GM23338 (cell line): ENCODE data around the gene SCFD2. TPM values are rescaled to one million over a fixed set of nuclear protein-coding genes. Genes with fewer than 3 reads are reported as not detected.

Experiments
- ATAC-seq: fragments of 200-7000 bp; cut with Tn5 transposase; 3 replicates; pipeline ENCODE4 v1.9.1; 2020
- DNase-seq: peaks from one replicate; pipeline ENCODE4 v3.0.0-alpha.2; 2015; ENCODE audit warnings: low spot score
- H2AFZ ChIP-seq: fragments of 200-600 bp; sonication (generic); 2 replicates; pipeline ENCODE4 v1.8.0; 2016; ENCODE audit warnings: antibody characterized with exemption, mild to moderate bottlenecking, moderate library complexity
- H3F3A ChIP-seq: fragments of 200-600 bp; sonication (generic); replicated peaks from 2 replicates; pipeline ENCODE4 v1.8.0; 2017; ENCODE audit warnings: antibody characterized with exemption, mixed run types, low read depth
- H3K27ac ChIP-seq: fragments of 200-600 bp; sonication (generic); 2 replicates; pipeline ENCODE4 v1.6.1; 2016; ENCODE audit warnings: low read depth
- H3K27me3 ChIP-seq: fragments of 200-600 bp; sonication (generic); 2 replicates; pipeline ENCODE4 v1.8.0; 2016; ENCODE audit warnings: mild to moderate bottlenecking, mixed run types, moderate library complexity; ENCODE audit not compliant: insufficient read depth
- H3K36me3 ChIP-seq: fragments of 200-600 bp; sonication (generic); 2 replicates; pipeline ENCODE4 v1.8.0; 2016; ENCODE audit warnings: mild to moderate bottlenecking; ENCODE audit not compliant: insufficient read depth
- H3K4me1 ChIP-seq: fragments of 200-600 bp; sonication (generic); 2 replicates; pipeline ENCODE4 v1.8.0; 2016; ENCODE audit warnings: mild to moderate bottlenecking, moderate library complexity; ENCODE audit not compliant: insufficient read depth
- H3K4me2 ChIP-seq: fragments of 200-600 bp; sonication (generic); 2 replicates; pipeline ENCODE4 v1.7.1; 2017; ENCODE audit warnings: mixed run types
- H3K4me3 ChIP-seq: fragments of 200-600 bp; sonication (generic); 2 replicates; pipeline ENCODE4 v1.6.1; 2016; ENCODE audit warnings: mixed run types
- H3K79me2 ChIP-seq: fragments of 200-600 bp; sonication (generic); replicated peaks from 2 replicates; pipeline ENCODE4 v1.8.0; 2017; ENCODE audit warnings: mild to moderate bottlenecking; ENCODE audit not compliant: insufficient read depth
- H3K9me2 ChIP-seq: fragments of 200-600 bp; sonication (generic); 2 replicates; pipeline ENCODE4 v1.8.0; 2017; ENCODE audit not compliant: insufficient read depth
- H4K20me1 ChIP-seq: fragments of 200-600 bp; sonication (generic); replicated peaks from 2 replicates; pipeline ENCODE4 v1.8.0; 2017; ENCODE audit warnings: mild to moderate bottlenecking; ENCODE audit not compliant: insufficient read depth
- H3K27ac Mint-ChIP-seq: 2 replicates; pipeline ENCODE4 v1.8.0; 2020; ENCODE audit warnings: inconsistent platforms, mild to moderate bottlenecking, moderate library complexity, mixed read lengths
- H3K27me3 Mint-ChIP-seq: 3 replicates; pipeline ENCODE4 v1.8.0; 2022; ENCODE audit warnings: low read depth, mild to moderate bottlenecking, moderate library complexity, mixed read lengths, inconsistent platforms; ENCODE audit not compliant: insufficient read depth, poor library complexity
- H3K36me3 Mint-ChIP-seq: 3 replicates; pipeline ENCODE4 v1.8.0; 2021; ENCODE audit warnings: low read depth, mild to moderate bottlenecking, inconsistent platforms, moderate library complexity, mixed read lengths
- H3K4me1 Mint-ChIP-seq: 3 replicates; pipeline ENCODE4 v1.8.0; 2020; ENCODE audit warnings: mild to moderate bottlenecking, inconsistent platforms, mixed read lengths
- H3K4me3 Mint-ChIP-seq: 3 replicates; pipeline ENCODE4 v1.8.0; 2021; ENCODE audit warnings: moderate library complexity, mild to moderate bottlenecking, inconsistent platforms, mixed read lengths
- H3K9me3 Mint-ChIP-seq: 3 replicates; pipeline ENCODE4 v1.8.0; 2020; ENCODE audit warnings: moderate library complexity, mild to moderate bottlenecking, inconsistent platforms, mixed read lengths
- CREB1 ChIP-seq: fragments of 250-450 bp; sonication (Bioruptor Pico); IDR thresholded peaks from 2 replicates; pipeline ENCODE4 v1.5.0; 2020; ENCODE audit warnings: low read depth, mild to moderate bottlenecking, moderate library complexity
- EZH2 ChIP-seq: fragments of 200-600 bp; sonication (generic); IDR thresholded peaks from one replicate; pipeline ENCODE4 v1.8.0; 2017; ENCODE audit warnings: antibody characterized with exemption, mild to moderate bottlenecking, low read depth; ENCODE audit not compliant: unreplicated experiment
- EZH2phosphoT487 ChIP-seq: fragments of 200-600 bp; sonication (generic); IDR thresholded peaks from one replicate; pipeline ENCODE4 v1.8.1; 2018; ENCODE audit warnings: antibody characterized with exemption; ENCODE audit not compliant: unreplicated experiment
- JUNB ChIP-seq: IDR thresholded peaks from one replicate; pipeline ENCODE4 v1.6.1; 2016; ENCODE audit warnings: antibody characterized with exemption; ENCODE audit not compliant: unreplicated experiment
- NANOG ChIP-seq: IDR thresholded peaks from 2 replicates; pipeline ENCODE4 v1.6.1; 2016; ENCODE audit warnings: antibody characterized with exemption, borderline replicate concordance
- POLR2AphosphoS5 ChIP-seq: IDR thresholded peaks from 2 replicates; pipeline ENCODE4 v1.6.1; 2016; ENCODE audit warnings: antibody characterized with exemption, low read depth
- STAT1 ChIP-seq: IDR thresholded peaks from one replicate; pipeline ENCODE4 v1.6.1; 2016; ENCODE audit warnings: antibody characterized with exemption; ENCODE audit not compliant: unreplicated experiment
- ZNF114 ChIP-seq: fragments of 250-450 bp; sonication (Bioruptor Pico); IDR thresholded peaks from 2 replicates; pipeline ENCODE4 v1.5.0; 2020; ENCODE audit warnings: mild to moderate bottlenecking, moderate library complexity
- ZNF331 ChIP-seq: fragments of 250-450 bp; sonication (Bioruptor Pico); IDR thresholded peaks from 2 replicates; pipeline ENCODE4 v1.5.0; 2020; ENCODE audit warnings: low read depth, mild to moderate bottlenecking, moderate library complexity
- polyA plus RNA-seq: library from polyadenylated mRNA; unstranded; fragments of >200 nt; fragmentation: Nextera tagmentation; extraction: Ambion mirVana; gene quantifications from 2 replicates; pipeline ENCODE4 v1.2.1, GENCODE V29; 2016
- total RNA-seq: library from RNA; depleted of rRNA; stranded (reverse); fragments of >200 nt; shearing (Covaris generic); gene quantifications from 2 replicates; pipeline ENCODE4 v1.2.3, GENCODE V29; 2014
- TF ChIP-seq, protein P1 (sequence below), 2 experiments: fragments of 200-600 bp in 1 of 2; sonication (generic) in 1 of 2; conservative IDR thresholded peaks; 2 replicates each; pipeline versions ENCODE4 v1.5.1 to v1.6.1; 2016 to 2017; ENCODE audit warnings: antibody characterized with exemption in 2 of 2, low read depth in 2 of 2, mild to moderate bottlenecking in 2 of 2, moderate library complexity in 1 of 2
- TF ChIP-seq, protein P2 (sequence below): fragments of 250-450 bp; sonication (Bioruptor Pico); IDR thresholded peaks from 2 replicates; pipeline ENCODE4 v1.5.0; 2020; ENCODE audit warnings: mild to moderate bottlenecking, moderate library complexity
- TF ChIP-seq, protein P3 (sequence below): IDR thresholded peaks from 2 replicates; pipeline ENCODE4 v1.6.1; 2016; ENCODE audit warnings: antibody characterized with exemption
- TF ChIP-seq, protein P4 (sequence below): IDR thresholded peaks from one replicate; pipeline ENCODE4 v1.6.1; 2018; ENCODE audit warnings: antibody characterized with exemption; ENCODE audit not compliant: unreplicated experiment

SCFD2 gene
- total and polyA plus RNA-seq, 2 experiments from 2014 or later = 5.7 to 17.5 TPM

DNA sequence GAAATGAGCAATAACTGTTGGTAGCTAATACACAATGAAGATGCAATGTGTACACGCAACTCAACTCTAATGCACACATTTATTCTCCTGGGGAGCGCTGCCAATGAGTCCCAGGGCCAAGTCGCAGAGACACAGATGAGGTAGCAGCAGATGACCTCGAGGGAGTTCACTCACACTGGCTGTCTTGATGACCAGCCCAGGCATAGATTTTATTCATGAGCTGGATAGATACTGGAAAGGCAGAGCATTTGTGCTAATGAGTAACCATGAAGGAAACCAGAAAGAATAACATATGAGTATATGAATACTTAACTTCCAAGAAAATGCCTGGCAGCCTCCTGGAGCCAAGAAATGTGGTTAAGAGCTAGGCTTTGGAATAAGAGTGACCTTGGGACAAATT is 461.4 kb downstream of the SCFD2 start:
- H4K20me1 ChIP-seq = no peaks in the 10 kb centered on the region
- no peak overlapping the region for H2AFZ ChIP-seq
- peaks cover 6% of the 10 kb centered on the region for H3K4me1 ChIP-seq
- H3K27me3 Mint-ChIP-seq = no peaks in the 10 kb centered on the region
- H3K27ac ChIP-seq = no peak overlapping the region
- peaks cover 6% of the 10 kb centered on the region; the same call in 1 of the 2 replicates for H3K9me2 ChIP-seq
- H3K27me3 ChIP-seq = no peaks in the 10 kb centered on the region
- H3K36me3 Mint-ChIP-seq = peaks cover 30% of the 10 kb centered on the region
- no peak overlapping the region for H3K4me2 ChIP-seq
- H3F3A ChIP-seq = no peaks in the 10 kb centered on the region
- no peak for TF ChIP-seq JUNB
- TF ChIP-seq ZNF331 (CRISPR knock-in tag) = no peak
- TF ChIP-seq, protein P1, sequence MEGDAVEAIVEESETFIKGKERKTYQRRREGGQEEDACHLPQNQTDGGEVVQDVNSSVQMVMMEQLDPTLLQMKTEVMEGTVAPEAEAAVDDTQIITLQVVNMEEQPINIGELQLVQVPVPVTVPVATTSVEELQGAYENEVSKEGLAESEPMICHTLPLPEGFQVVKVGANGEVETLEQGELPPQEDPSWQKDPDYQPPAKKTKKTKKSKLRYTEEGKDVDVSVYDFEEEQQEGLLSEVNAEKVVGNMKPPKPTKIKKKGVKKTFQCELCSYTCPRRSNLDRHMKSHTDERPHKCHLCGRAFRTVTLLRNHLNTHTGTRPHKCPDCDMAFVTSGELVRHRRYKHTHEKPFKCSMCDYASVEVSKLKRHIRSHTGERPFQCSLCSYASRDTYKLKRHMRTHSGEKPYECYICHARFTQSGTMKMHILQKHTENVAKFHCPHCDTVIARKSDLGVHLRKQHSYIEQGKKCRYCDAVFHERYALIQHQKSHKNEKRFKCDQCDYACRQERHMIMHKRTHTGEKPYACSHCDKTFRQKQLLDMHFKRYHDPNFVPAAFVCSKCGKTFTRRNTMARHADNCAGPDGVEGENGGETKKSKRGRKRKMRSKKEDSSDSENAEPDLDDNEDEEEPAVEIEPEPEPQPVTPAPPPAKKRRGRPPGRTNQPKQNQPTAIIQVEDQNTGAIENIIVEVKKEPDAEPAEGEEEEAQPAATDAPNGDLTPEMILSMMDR (conservative IDR thresholded peaks at IDR 0.05; ENCODE audit: low read depth in 2 of 2) = no peak
- TF ChIP-seq, protein P2, sequence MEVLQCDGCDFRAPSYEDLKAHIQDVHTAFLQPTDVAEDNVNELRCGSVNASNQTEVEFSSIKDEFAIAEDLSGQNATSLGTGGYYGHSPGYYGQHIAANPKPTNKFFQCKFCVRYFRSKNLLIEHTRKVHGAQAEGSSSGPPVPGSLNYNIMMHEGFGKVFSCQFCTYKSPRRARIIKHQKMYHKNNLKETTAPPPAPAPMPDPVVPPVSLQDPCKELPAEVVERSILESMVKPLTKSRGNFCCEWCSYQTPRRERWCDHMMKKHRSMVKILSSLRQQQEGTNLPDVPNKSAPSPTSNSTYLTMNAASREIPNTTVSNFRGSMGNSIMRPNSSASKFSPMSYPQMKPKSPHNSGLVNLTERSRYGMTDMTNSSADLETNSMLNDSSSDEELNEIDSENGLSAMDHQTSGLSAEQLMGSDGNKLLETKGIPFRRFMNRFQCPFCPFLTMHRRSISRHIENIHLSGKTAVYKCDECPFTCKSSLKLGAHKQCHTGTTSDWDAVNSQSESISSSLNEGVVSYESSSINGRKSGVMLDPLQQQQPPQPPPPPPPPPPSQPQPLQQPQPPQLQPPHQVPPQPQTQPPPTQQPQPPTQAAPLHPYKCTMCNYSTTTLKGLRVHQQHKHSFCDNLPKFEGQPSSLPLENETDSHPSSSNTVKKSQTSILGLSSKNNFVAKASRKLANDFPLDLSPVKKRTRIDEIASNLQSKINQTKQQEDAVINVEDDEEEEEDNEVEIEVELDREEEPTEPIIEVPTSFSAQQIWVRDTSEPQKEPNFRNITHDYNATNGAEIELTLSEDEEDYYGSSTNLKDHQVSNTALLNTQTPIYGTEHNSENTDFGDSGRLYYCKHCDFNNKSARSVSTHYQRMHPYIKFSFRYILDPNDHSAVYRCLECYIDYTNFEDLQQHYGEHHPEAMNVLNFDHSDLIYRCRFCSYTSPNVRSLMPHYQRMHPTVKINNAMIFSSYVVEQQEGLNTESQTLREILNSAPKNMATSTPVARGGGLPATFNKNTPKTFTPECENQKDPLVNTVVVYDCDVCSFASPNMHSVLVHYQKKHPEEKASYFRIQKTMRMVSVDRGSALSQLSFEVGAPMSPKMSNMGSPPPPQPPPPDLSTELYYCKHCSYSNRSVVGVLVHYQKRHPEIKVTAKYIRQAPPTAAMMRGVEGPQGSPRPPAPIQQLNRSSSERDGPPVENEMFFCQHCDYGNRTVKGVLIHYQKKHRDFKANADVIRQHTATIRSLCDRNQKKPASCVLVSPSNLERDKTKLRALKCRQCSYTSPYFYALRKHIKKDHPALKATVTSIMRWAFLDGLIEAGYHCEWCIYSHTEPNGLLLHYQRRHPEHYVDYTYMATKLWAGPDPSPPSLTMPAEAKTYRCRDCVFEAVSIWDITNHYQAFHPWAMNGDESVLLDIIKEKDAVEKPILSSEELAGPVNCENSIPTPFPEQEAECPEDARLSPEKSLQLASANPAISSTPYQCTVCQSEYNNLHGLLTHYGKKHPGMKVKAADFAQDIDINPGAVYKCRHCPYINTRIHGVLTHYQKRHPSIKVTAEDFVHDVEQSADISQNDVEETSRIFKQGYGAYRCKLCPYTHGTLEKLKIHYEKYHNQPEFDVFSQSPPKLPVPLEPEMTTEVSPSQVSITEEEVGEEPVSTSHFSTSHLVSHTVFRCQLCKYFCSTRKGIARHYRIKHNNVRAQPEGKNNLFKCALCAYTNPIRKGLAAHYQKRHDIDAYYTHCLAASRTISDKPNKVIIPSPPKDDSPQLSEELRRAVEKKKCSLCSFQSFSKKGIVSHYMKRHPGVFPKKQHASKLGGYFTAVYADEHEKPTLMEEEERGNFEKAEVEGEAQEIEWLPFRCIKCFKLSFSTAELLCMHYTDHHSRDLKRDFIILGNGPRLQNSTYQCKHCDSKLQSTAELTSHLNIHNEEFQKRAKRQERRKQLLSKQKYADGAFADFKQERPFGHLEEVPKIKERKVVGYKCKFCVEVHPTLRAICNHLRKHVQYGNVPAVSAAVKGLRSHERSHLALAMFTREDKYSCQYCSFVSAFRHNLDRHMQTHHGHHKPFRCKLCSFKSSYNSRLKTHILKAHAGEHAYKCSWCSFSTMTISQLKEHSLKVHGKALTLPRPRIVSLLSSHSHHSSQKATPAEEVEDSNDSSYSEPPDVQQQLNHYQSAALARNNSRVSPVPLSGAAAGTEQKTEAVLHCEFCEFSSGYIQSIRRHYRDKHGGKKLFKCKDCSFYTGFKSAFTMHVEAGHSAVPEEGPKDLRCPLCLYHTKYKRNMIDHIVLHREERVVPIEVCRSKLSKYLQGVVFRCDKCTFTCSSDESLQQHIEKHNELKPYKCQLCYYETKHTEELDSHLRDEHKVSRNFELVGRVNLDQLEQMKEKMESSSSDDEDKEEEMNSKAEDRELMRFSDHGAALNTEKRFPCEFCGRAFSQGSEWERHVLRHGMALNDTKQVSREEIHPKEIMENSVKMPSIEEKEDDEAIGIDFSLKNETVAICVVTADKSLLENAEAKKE (CRISPR knock-in tag) = no peak
- no peak for TF ChIP-seq POLR2AphosphoS5
- TF ChIP-seq, protein P3, sequence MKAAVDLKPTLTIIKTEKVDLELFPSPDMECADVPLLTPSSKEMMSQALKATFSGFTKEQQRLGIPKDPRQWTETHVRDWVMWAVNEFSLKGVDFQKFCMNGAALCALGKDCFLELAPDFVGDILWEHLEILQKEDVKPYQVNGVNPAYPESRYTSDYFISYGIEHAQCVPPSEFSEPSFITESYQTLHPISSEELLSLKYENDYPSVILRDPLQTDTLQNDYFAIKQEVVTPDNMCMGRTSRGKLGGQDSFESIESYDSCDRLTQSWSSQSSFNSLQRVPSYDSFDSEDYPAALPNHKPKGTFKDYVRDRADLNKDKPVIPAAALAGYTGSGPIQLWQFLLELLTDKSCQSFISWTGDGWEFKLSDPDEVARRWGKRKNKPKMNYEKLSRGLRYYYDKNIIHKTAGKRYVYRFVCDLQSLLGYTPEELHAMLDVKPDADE = no peak
- no peak for TF ChIP-seq ZNF114 (CRISPR knock-in tag)
- TF ChIP-seq, protein P4, sequence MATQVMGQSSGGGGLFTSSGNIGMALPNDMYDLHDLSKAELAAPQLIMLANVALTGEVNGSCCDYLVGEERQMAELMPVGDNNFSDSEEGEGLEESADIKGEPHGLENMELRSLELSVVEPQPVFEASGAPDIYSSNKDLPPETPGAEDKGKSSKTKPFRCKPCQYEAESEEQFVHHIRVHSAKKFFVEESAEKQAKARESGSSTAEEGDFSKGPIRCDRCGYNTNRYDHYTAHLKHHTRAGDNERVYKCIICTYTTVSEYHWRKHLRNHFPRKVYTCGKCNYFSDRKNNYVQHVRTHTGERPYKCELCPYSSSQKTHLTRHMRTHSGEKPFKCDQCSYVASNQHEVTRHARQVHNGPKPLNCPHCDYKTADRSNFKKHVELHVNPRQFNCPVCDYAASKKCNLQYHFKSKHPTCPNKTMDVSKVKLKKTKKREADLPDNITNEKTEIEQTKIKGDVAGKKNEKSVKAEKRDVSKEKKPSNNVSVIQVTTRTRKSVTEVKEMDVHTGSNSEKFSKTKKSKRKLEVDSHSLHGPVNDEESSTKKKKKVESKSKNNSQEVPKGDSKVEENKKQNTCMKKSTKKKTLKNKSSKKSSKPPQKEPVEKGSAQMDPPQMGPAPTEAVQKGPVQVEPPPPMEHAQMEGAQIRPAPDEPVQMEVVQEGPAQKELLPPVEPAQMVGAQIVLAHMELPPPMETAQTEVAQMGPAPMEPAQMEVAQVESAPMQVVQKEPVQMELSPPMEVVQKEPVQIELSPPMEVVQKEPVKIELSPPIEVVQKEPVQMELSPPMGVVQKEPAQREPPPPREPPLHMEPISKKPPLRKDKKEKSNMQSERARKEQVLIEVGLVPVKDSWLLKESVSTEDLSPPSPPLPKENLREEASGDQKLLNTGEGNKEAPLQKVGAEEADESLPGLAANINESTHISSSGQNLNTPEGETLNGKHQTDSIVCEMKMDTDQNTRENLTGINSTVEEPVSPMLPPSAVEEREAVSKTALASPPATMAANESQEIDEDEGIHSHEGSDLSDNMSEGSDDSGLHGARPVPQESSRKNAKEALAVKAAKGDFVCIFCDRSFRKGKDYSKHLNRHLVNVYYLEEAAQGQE = no peak
- TF ChIP-seq CREB1 (CRISPR knock-in tag) = no peak
- TF ChIP-seq EZH2 = no peak
- TF ChIP-seq EZH2phosphoT487 = no peak
- no peak for TF ChIP-seq STAT1
- TF ChIP-seq NANOG = no peak
- no peak overlapping the region for H3K4me3 ChIP-seq
- DNase-seq (no peak), ATAC-seq (no peak)
- 0 out of 2 replicates have a peak, but pooled peaks cover 11% of the 10 kb centered on the region for H3K36me3 ChIP-seq
- no peaks in the 10 kb centered on the region for H3K79me2 ChIP-seq
- no peak overlapping the region for H3K4me3 Mint-ChIP-seq
- no peak overlapping the region for H3K27ac Mint-ChIP-seq
- H3K9me3 Mint-ChIP-seq = peaks cover 32% of the 10 kb centered on the region
- H3K4me1 Mint-ChIP-seq = peaks cover 7% of the 10 kb centered on the region
